Smooth muscle cell (in vitro differentiated cells): ENCODE results near the gene DDX31. TPM values are rescaled to one million over a fixed set of nuclear protein-coding genes. Genes with fewer than 3 reads are reported as not detected.

ENCODE experiments used
- DNase-seq: peaks from one replicate; lab custom pipeline; 2025; ENCODE audit not compliant: unreplicated experiment; lab: John Stamatoyannopoulos, UW
- H2AFZ ChIP-seq: fragments of 200-600 bp; sonication (generic); 2 replicates; pipeline ENCODE4 v1.6.0; 2016; ENCODE audit warnings: antibody characterized with exemption, low read depth, mild to moderate bottlenecking
- H3F3A ChIP-seq: fragments of 200-600 bp; sonication (generic); 2 replicates; pipeline ENCODE4 v1.6.0; 2017; ENCODE audit warnings: antibody characterized with exemption, low read depth
- H3K27ac ChIP-seq: fragments of 200-600 bp; sonication (generic); 2 replicates; pipeline ENCODE4 v1.5.1; 2016; ENCODE audit warnings: low read depth, mild to moderate bottlenecking
- H3K27me3 ChIP-seq: fragments of 200-600 bp; sonication (generic); 2 replicates; pipeline ENCODE4 v1.6.1; 2016; ENCODE audit warnings: low read depth, mild to moderate bottlenecking
- H3K36me3 ChIP-seq: fragments of 200-600 bp; sonication (generic); 2 replicates; pipeline ENCODE4 v1.5.1; 2016; ENCODE audit warnings: low read depth
- H3K4me1 ChIP-seq: fragments of 200-600 bp; sonication (generic); 2 replicates; pipeline ENCODE4 v1.5.1; 2016; ENCODE audit warnings: low read depth
- H3K4me2 ChIP-seq: fragments of 200-600 bp; sonication (generic); 2 replicates; pipeline ENCODE4 v1.6.0; 2016; ENCODE audit warnings: mild to moderate bottlenecking
- H3K4me3 ChIP-seq: fragments of 200-600 bp; sonication (generic); 2 replicates; pipeline ENCODE4 v1.5.1; 2016; ENCODE audit warnings: mild to moderate bottlenecking
- H3K79me2 ChIP-seq: fragments of 200-600 bp; sonication (generic); 2 replicates; pipeline ENCODE4 v1.6.0; 2016; ENCODE audit warnings: low read depth, mild to moderate bottlenecking
- H3K9ac ChIP-seq: fragments of 200-600 bp; sonication (generic); 2 replicates; pipeline ENCODE4 v1.6.0; 2016; ENCODE audit warnings: low read depth
- H3K9me3 ChIP-seq: fragments of 200-600 bp; sonication (generic); replicated peaks from 2 replicates; pipeline ENCODE4 v1.5.1; 2016; ENCODE audit warnings: low read depth
- H4K20me1 ChIP-seq: fragments of 200-600 bp; sonication (generic); 2 replicates; pipeline ENCODE4 v1.6.0; 2016; ENCODE audit warnings: low read depth
- WGBS: methylation state at CpG from one replicate; pipeline ENCODE4 v1.1.7; 2016; ENCODE audit warnings: low lambda C conversion rate; 5-methylcytosine and 5-hydroxymethylcytosine counted together
- polyA plus RNA-seq: library from polyadenylated mRNA; unstranded; fragments of >200 nt; fragmentation: Nextera tagmentation; extraction: Ambion mirVana; gene quantifications from 2 replicates; pipeline ENCODE4 v1.2.1, GENCODE V29; 2016
- total RNA-seq: library from RNA; depleted of rRNA; stranded (reverse); fragments of >200 nt; gene quantifications from 2 replicates; pipeline ENCODE4 v1.2.3, GENCODE V29; 2014
- TF ChIP-seq, protein P1 (sequence below): fragments of 200-600 bp; sonication (generic); IDR thresholded peaks from 2 replicates; pipeline ENCODE4 v1.5.1; 2017; ENCODE audit warnings: borderline replicate concordance, mild to moderate bottlenecking, antibody characterized with exemption; ENCODE audit not compliant: insufficient read depth, poor library complexity, severe bottlenecking

DDX31 gene
- total and polyA plus RNA-seq, 2 experiments from 2014 or later = 5.9 to 11.9 TPM

DNA sequence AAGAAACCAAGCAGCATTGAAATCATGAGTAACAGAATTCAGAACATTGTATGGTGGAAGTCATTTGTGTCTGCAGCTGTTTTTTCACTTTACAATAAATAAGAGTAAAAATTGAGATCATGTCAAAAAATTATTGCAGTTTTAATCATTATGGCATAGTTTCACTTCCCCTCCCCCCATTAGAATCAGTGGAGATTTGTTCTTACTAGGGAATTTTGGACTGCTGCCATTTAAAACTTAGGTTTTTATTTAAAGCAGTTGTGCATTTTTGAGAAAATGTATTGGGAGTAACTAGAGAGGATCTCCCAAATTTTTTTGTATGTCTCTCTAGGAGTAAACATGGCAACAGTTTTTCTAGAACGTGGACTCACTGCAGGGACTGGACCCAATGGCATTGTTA is 20.9 kb upstream of the DDX31 start:
- Histone ChIP-seq H3K9me3 (no peaks in the 10 kb centered on the region), H3K9ac (no peak overlapping the region), H3F3A (no peaks in the 10 kb centered on the region), H3K79me2 (peaks cover under 1% of the 10 kb centered on the region), H2AFZ (no peak overlapping the region), H3K27me3 (no peaks in the 10 kb centered on the region), H3K4me3 (no peak overlapping the region), H3K4me1 (no peaks in the 10 kb centered on the region), H3K4me2 (no peak overlapping the region), H4K20me1 (peaks cover 13% of the 10 kb centered on the region), H3K36me3 (peaks cover 6% of the 10 kb centered on the region), H3K27ac (no peak overlapping the region)
- 100% methylated on average over 1 of the region's 1 CpG for WGBS
- TF ChIP-seq, protein P1, sequence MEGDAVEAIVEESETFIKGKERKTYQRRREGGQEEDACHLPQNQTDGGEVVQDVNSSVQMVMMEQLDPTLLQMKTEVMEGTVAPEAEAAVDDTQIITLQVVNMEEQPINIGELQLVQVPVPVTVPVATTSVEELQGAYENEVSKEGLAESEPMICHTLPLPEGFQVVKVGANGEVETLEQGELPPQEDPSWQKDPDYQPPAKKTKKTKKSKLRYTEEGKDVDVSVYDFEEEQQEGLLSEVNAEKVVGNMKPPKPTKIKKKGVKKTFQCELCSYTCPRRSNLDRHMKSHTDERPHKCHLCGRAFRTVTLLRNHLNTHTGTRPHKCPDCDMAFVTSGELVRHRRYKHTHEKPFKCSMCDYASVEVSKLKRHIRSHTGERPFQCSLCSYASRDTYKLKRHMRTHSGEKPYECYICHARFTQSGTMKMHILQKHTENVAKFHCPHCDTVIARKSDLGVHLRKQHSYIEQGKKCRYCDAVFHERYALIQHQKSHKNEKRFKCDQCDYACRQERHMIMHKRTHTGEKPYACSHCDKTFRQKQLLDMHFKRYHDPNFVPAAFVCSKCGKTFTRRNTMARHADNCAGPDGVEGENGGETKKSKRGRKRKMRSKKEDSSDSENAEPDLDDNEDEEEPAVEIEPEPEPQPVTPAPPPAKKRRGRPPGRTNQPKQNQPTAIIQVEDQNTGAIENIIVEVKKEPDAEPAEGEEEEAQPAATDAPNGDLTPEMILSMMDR = no peak
- DNase-seq = no peak

DNA sequence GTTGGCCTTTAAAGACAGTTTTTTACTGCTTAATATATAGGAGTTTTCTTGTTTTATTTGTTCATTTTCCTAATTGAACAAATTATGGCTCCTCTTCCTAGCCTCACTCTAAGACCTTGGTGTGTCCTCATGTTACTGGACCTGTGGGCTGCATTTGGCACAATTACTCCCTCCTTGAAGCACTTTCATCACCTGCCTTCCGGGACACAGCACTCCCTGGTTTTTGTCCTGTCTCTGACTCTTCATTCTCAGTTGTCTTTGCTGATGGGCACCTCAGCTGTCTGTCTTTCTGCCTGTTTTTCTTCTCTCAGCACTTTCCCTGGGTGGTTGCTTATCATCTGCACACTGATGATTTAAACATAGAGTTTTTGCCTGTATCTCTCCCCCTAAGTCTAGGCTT is 14.1 kb upstream of the DDX31 start:
- Histone ChIP-seq H3K4me1 (no peaks in the 10 kb centered on the region), H3K9me3 (no peaks in the 10 kb centered on the region), H3K4me2 (no peak overlapping the region), H3K36me3 (peaks cover 16% of the 10 kb centered on the region), H3K9ac (no peak overlapping the region), H3F3A (no peaks in the 10 kb centered on the region), H3K79me2 (peaks cover 49% of the 10 kb centered on the region), H4K20me1 (peaks cover 73% of the 10 kb centered on the region), H3K27ac (no peak overlapping the region), H2AFZ (no peak overlapping the region), H3K4me3 (no peak overlapping the region), H3K27me3 (no peaks in the 10 kb centered on the region)
- TF ChIP-seq, protein P1 = no peak
- WGBS = 95% methylated on average over 1 of the region's 1 CpG
- no peak for DNase-seq

DNA sequence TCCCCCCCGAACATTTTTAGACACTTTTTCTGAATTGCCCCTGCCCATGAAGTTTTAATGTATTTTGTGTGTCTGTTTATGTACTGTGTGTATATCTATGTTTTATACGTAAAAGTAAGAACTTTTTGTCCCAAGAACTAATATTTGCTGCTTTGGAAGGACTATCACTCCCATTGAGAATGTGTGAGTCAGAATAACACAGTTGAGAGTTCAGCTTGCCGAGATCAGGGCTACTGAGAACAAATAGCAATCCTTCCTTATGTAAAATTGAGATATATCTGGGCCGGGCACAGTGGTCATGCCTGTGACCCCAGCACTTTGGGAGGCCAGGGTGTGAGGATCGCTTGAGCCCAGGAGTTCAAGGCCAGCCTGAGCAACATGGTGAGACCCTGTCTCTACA is 11.8 kb upstream of the DDX31 start:
- TF ChIP-seq, protein P1 = no peak
- H3K27me3 ChIP-seq = no peaks in the 10 kb centered on the region
- peaks cover 90% of the 10 kb centered on the region for H4K20me1 ChIP-seq
- H3F3A ChIP-seq = no peaks in the 10 kb centered on the region
- WGBS = 96% methylated on average over 5 of the region's 5 CpGs
- DNase-seq = no peak
- no peak overlapping the region for H3K4me2 ChIP-seq
- no peaks in the 10 kb centered on the region for H3K4me1 ChIP-seq
- no peaks in the 10 kb centered on the region for H3K9me3 ChIP-seq
- H2AFZ ChIP-seq = no peak overlapping the region
- H3K79me2 ChIP-seq = peaks cover 69% of the 10 kb centered on the region
- H3K36me3 ChIP-seq = peaks cover 18% of the 10 kb centered on the region
- H3K27ac ChIP-seq = no peak overlapping the region
- no peak overlapping the region for H3K9ac ChIP-seq
- no peak overlapping the region for H3K4me3 ChIP-seq

- peaks cover 79% of the 10 kb centered on the region for H3K79me2 ChIP-seq
- TF ChIP-seq, protein P1 = no peak
- peaks cover 90% of the 10 kb centered on the region for H4K20me1 ChIP-seq
- no peaks in the 10 kb centered on the region for H3K9me3 ChIP-seq
- no peak overlapping the region for H2AFZ ChIP-seq
- H3K4me1 ChIP-seq = no peaks in the 10 kb centered on the region
- H3K4me2 ChIP-seq = no peak overlapping the region
- H3K27me3 ChIP-seq = no peaks in the 10 kb centered on the region
- no peak overlapping the region for H3K4me3 ChIP-seq
- H3K36me3 ChIP-seq = peaks cover 15% of the 10 kb centered on the region
- WGBS = 97% methylated on average over 3 of the region's 3 CpGs
- H3F3A ChIP-seq = no peaks in the 10 kb centered on the region
- no peak overlapping the region for H3K27ac ChIP-seq
- H3K9ac ChIP-seq = no peak overlapping the region
- DNase-seq = no peak
These were observed 10.3 kb upstream of the DDX31 start for GRCh38 chr9:132679946-132680625.
